Nephron progenitor cell (in vitro differentiated cells): ENCODE data around the gene B4GALT2.

Experiments used
- DNase-seq: peaks from one replicate; pipeline ENCODE4 v3.0.0; 2021
- H3K27ac Mint-ChIP-seq: 2 replicates; pipeline ENCODE4 v1.8.0; 2021; ENCODE audit warnings: mild to moderate bottlenecking, moderate library complexity, mixed read lengths
- H3K27me3 Mint-ChIP-seq: 2 replicates; pipeline ENCODE4 v1.8.0; 2021; ENCODE audit warnings: mild to moderate bottlenecking, low read depth, mixed read lengths; ENCODE audit not compliant: poor library complexity
- H3K36me3 Mint-ChIP-seq: 2 replicates; pipeline ENCODE4 v1.8.0; 2021; ENCODE audit warnings: low read depth, mixed read lengths
- H3K4me1 Mint-ChIP-seq: 2 replicates; pipeline ENCODE4 v1.8.0; 2021; ENCODE audit warnings: mixed read lengths
- H3K4me3 Mint-ChIP-seq: 2 replicates; pipeline ENCODE4 v1.8.0; 2021; ENCODE audit warnings: mild to moderate bottlenecking, moderate library complexity, mixed read lengths
- H3K9me3 Mint-ChIP-seq: 2 replicates; pipeline ENCODE4 v1.8.0; 2021; ENCODE audit warnings: mild to moderate bottlenecking, moderate library complexity, mixed read lengths
- TF ChIP-seq, protein P1 (sequence below): fragments of 200-600 bp; sonication (generic); IDR thresholded peaks from 2 replicates; pipeline ENCODE4 v1.5.0; 2021; ENCODE audit warnings: antibody characterized with exemption

The B4GALT2 gene

DNA sequence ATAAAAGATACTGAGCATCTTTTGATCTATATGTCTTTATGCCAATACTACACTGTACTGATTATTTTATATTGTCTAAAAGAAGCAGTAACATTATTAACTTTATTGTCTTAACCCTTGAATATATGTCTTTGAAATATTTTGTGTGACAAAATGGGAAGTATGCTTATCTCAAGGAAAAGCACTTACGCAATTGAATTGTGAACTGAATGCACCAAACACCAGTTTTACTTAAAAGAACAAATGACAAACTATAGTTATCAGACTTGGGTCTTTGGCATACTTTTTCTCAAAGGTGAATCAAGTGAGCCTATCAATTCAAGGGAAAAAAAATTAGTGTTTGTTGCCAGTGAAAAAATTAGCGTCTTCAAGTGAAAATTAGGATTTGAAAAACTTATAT is 61.4 kb downstream of the B4GALT2 start:
- H3K9me3 Mint-ChIP-seq = no peaks in the 10 kb centered on the region

More for the DNA sequence above, 61.4 kb downstream of the B4GALT2 start:
- TF ChIP-seq, protein P1, sequence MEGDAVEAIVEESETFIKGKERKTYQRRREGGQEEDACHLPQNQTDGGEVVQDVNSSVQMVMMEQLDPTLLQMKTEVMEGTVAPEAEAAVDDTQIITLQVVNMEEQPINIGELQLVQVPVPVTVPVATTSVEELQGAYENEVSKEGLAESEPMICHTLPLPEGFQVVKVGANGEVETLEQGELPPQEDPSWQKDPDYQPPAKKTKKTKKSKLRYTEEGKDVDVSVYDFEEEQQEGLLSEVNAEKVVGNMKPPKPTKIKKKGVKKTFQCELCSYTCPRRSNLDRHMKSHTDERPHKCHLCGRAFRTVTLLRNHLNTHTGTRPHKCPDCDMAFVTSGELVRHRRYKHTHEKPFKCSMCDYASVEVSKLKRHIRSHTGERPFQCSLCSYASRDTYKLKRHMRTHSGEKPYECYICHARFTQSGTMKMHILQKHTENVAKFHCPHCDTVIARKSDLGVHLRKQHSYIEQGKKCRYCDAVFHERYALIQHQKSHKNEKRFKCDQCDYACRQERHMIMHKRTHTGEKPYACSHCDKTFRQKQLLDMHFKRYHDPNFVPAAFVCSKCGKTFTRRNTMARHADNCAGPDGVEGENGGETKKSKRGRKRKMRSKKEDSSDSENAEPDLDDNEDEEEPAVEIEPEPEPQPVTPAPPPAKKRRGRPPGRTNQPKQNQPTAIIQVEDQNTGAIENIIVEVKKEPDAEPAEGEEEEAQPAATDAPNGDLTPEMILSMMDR = no peak
- Mint-ChIP-seq H3K36me3 (no peaks in the 10 kb centered on the region), H3K4me3 (no peak overlapping the region), H3K27ac (no peak overlapping the region), H3K27me3 (peaks cover 9% of the 10 kb centered on the region), H3K4me1 (peaks cover 43% of the 10 kb centered on the region)
- no peak for DNase-seq
